ENCODE measurements around the gene IGBP1. TPM values are rescaled to one million over a fixed set of nuclear protein-coding genes. Genes with fewer than 3 reads are reported as not detected.
"Not testable (repeated sequence)": the region's sequence is repeated elsewhere in the genome, so short reads cannot be mapped to it uniquely, and the experiment has no call there.

Gene IGBP1
- total RNA-seq (2014; rRNA removed), result 38.7 and 39.6 TPM in 2 replicates
- polyA plus RNA-seq (2012), result 34.5 TPM

GRCh38 chrX:70133303-70134115 is at the start of gene IGBP1:
TSS of gene IGBP1 (plus strand) at chrX:70133447. CDS start at chrX:70133948, 501 bp downstream.
- peak; percentile 84 for DNase-seq (ENCODE audit: low read depth)

GRCh38 chrX:70084592-70085240 is 48.5 kb upstream of the IGBP1 start:
- DNase-seq (ENCODE audit: low read depth), result no peak

GRCh38 chrX:70087857-70088630 is 45.2 kb upstream of the IGBP1 start:
- DNase-seq (ENCODE audit: low read depth), result peak; percentile 9

DNA sequence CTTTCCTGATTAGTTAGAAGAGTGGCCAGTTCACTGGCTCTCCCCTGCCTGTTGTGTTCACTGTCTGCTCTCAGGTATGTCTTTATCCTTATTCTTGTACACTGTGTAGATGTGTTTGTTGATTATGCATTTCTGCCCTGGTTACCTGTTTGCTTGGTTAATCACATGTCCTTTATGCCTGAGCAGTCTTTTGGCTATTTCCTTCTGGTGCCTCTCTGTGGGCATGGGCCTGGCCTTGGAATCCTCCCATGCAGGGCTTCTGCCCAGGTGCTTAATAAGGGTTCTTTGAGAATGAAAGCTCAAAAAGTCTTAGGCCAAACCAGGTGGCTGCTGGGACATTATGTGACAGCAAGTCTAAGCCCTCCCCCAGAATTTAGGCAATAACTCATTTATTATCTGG is 44.5 kb upstream of the IGBP1 start:
- DNase-seq (ENCODE audit: low read depth), result no peak

- peak; percentile 37 for DNase-seq (ENCODE audit: low read depth)
Measured at GRCh38 chrX:70089604-70090297, 43.5 kb upstream of the IGBP1 start.

- DNase-seq (ENCODE audit: low read depth), result no peak
Measured at GRCh38 chrX:70092247-70092646, 41.0 kb upstream of the IGBP1 start.

- DNase-seq (ENCODE audit: low read depth), result peak; percentile 9
Measured at GRCh38 chrX:70096052-70096451, 37.2 kb upstream of the IGBP1 start.

- DNase-seq (ENCODE audit: low read depth), result no peak
Measured at GRCh38 chrX:70105229-70105628, 28.0 kb upstream of the IGBP1 start.

DNA sequence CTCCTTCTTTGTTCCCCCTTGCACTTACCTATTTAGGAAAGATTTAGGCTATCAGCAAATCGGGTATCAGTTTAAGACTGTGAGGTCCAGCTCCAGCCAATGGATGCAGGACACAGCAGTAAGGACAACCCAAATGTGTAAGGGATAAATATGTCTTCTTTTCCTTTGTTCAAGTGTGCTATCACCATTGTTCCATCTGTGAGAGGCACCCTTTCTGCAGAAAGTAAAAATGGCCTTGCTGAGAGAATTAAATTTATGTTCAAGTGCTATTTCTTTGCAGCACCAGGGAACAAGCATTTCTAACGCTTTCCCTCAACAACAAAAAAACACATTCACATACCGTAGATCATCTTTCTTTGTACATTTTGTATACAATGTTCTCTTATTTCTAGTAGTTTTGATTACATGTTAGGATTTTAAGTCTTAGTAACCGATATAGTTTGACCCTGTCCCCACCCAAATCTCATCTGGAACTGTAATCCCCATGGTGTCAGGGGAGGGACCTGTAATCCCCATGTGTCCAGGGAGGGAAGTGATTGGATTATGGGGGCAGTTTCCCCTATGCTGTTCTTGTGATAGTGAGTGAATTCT is 21.7 kb upstream of the IGBP1 start:
- DNase-seq (ENCODE audit: low read depth), result not testable (repeated sequence)

GRCh38 chrX:70117738-70118137 is 15.5 kb upstream of the IGBP1 start:
- no peak for DNase-seq (ENCODE audit: low read depth)

GRCh38 chrX:70123014-70123413 is 10.2 kb upstream of the IGBP1 start:
- not testable (repeated sequence) for DNase-seq (ENCODE audit: low read depth)

- DNase-seq (ENCODE audit: low read depth), result no peak
Measured at GRCh38 chrX:70124678-70125077, 8.6 kb upstream of the IGBP1 start.

DNA sequence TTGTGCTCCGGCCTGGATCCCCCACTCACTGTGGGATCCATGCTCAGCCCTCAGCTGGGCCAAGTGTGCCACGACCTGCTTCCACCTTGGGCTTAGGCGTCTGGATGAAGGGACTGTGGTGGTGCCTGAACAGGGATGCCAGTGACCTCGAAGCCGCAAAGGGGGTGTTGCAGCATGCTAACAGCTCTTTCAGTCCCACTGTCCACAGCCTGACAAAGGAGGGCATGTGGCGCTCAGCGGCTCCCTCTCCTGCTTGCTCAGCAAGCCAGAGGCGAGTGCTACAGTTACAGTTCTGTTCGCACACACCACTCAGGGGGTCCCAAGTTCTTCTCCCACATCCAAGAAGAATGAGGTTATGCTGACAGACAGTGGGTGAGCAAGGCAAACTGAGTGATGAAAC is 5.2 kb upstream of the IGBP1 start:
- DNase-seq (ENCODE audit: low read depth), result no peak

GRCh38 chrX:70129816-70130215 is 3.4 kb upstream of the IGBP1 start:
- no peak for DNase-seq (ENCODE audit: low read depth)

- DNase-seq (ENCODE audit: low read depth), result peak; percentile 5
Measured at GRCh38 chrX:70132224-70132623, 1.0 kb upstream of the IGBP1 start.

- DNase-seq (ENCODE audit: low read depth), result no peak
Measured at GRCh38 chrX:70132877-70133302, 357 bp upstream of the IGBP1 start.

DNA sequence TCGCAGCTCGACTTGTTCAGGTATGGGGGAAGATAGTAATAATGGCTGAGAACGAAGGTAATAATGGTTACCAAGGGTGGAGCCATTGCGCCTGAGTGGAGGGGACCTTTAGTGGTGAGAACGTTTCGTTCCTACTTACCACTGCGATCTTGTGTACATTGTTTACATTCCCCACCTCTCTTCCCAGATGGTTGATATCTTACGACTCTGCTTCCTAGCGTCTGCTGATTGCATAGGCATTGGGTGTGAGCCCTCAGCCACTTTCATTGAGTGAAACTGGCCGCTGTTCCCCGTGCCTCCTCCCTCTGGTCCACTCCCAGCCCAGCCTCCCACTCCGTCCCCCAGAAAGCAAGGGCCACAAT is 850 bp downstream of the IGBP1 start:
- no peak for DNase-seq (ENCODE audit: low read depth)

GRCh38 chrX:70138622-70139021 is 5.4 kb downstream of the IGBP1 start:
- DNase-seq (ENCODE audit: low read depth), result no peak

DNA sequence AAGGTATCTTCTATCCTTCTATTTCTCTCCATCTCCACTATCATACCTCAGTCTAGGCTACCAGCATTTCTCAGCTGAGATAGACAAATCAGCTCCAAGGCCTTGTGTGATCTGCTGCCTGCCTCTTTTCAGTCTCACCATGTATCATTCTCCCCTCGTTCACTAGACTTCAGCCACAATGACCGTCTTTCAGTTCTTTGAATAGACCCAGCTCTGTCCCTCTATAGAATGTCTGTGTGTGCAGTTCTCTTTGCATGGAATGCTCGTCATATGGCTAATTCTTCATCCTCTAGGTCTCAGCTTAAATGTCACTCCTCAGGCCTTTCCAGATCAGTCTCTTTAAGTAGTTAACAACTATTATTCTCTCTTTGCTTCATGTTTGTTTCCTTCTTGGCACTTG is 6.5 kb downstream of the IGBP1 start:
- DNase-seq (ENCODE audit: low read depth), result no peak

DNA sequence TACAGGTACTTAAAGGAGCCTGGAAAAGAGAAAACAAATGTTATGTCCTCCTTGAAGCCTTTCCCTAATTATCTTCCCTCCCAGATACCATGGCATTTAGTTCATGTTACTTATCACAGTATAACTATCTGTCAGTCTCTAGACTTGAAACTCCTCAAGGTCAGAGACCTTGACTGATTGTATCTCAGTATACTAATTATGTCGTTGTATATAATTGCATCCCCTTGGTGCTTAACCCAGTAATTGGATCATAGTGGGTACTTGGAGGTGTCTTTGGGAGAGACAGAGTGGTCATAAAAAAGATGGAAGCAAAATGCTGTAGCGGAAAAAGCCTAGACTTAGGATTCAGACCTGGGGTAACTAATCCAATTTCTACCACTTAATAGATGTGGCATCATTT is 8.1 kb downstream of the IGBP1 start:
- no peak for DNase-seq (ENCODE audit: low read depth)
